Endothelial cell (in vitro differentiated cells): ENCODE data around the gene BACE1. TPM values are rescaled to one million over a fixed set of nuclear protein-coding genes. Genes with fewer than 3 reads are reported as not detected.

ENCODE experiments used
- DNase-seq: peaks from one replicate; pipeline ENCODE4 v3.0.0; 2021; ENCODE audit warnings: low spot score
- H3K27ac Mint-ChIP-seq: one replicate; pipeline ENCODE4 v1.8.0; 2021; ENCODE audit warnings: mixed read lengths, inconsistent platforms; ENCODE audit not compliant: unreplicated experiment
- H3K27me3 Mint-ChIP-seq: one replicate; pipeline ENCODE4 v1.8.0; 2021; ENCODE audit warnings: mild to moderate bottlenecking, moderate library complexity, mixed read lengths, inconsistent platforms; ENCODE audit not compliant: unreplicated experiment
- H3K36me3 Mint-ChIP-seq: one replicate; pipeline ENCODE4 v1.8.0; 2021; ENCODE audit warnings: mild to moderate bottlenecking, low read depth, mixed read lengths, inconsistent platforms; ENCODE audit not compliant: unreplicated experiment
- H3K4me1 Mint-ChIP-seq: one replicate; pipeline ENCODE4 v1.8.0; 2021; ENCODE audit warnings: mild to moderate bottlenecking, mixed read lengths, inconsistent platforms; ENCODE audit not compliant: unreplicated experiment
- H3K4me3 Mint-ChIP-seq: one replicate; pipeline ENCODE4 v1.8.0; 2021; ENCODE audit warnings: mild to moderate bottlenecking, mixed read lengths, inconsistent platforms; ENCODE audit not compliant: unreplicated experiment
- H3K9me3 Mint-ChIP-seq: one replicate; pipeline ENCODE4 v1.8.0; 2021; ENCODE audit warnings: mixed read lengths, inconsistent platforms; ENCODE audit not compliant: unreplicated experiment
- CTCF ChIP-seq: fragments of 200-600 bp; sonication (generic); IDR thresholded peaks from one replicate; pipeline ENCODE4 v1.5.0; 2021; ENCODE audit warnings: antibody characterized with exemption; ENCODE audit not compliant: unreplicated experiment
- total RNA-seq: library from RNA; stranded (reverse); fragmentation: NEBNext Ultra II Directional; extraction: Animal tissue kit (Norgen Biotek cat#: 25700); gene quantifications from one replicate; pipeline ENCODE4 v1.2.1, GENCODE V29; 2021; ENCODE audit not compliant: unreplicated experiment

The BACE1 gene
- total RNA-seq, 1 donor from 2014 or later, result 28.4 TPM

- Mint-ChIP-seq H3K27ac (no peak overlapping the region), H3K36me3 (peaks cover 15% of the 10 kb centered on the region), H3K27me3 (no peaks in the 10 kb centered on the region), H3K4me3 (no peak overlapping the region), H3K9me3 (no peaks in the 10 kb centered on the region), H3K4me1 (peaks cover 19% of the 10 kb centered on the region)
- no peak for DNase-seq
- TF ChIP-seq CTCF, result no peak
These were observed 17.9 kb downstream of the BACE1 start for GRCh38 chr11:117298195-117298594.

- TF ChIP-seq CTCF, result no peak
- H3K27me3 Mint-ChIP-seq, result peaks cover 2% of the 10 kb centered on the region
- DNase-seq, result no peak
- peaks cover 19% of the 10 kb centered on the region for H3K4me1 Mint-ChIP-seq
- no peak overlapping the region for H3K4me3 Mint-ChIP-seq
- H3K9me3 Mint-ChIP-seq, result no peaks in the 10 kb centered on the region
- no peak overlapping the region for H3K27ac Mint-ChIP-seq
- peaks cover 20% of the 10 kb centered on the region for H3K36me3 Mint-ChIP-seq
These were observed 19.2 kb downstream of the BACE1 start for GRCh38 chr11:117296881-117297280.

- Mint-ChIP-seq H3K9me3 (no peaks in the 10 kb centered on the region), H3K36me3 (peaks cover 21% of the 10 kb centered on the region), H3K4me1 (peaks cover 15% of the 10 kb centered on the region), H3K27ac (no peak overlapping the region), H3K4me3 (no peak overlapping the region), H3K27me3 (peaks cover 2% of the 10 kb centered on the region)
- TF ChIP-seq CTCF, result no peak
- DNase-seq, result no peak
These were observed 20.5 kb downstream of the BACE1 start for GRCh38 chr11:117295438-117296137.

- H3K4me3 Mint-ChIP-seq, result no peak overlapping the region
- no peak overlapping the region for H3K27ac Mint-ChIP-seq
- TF ChIP-seq CTCF, result no peak
- DNase-seq, result no peak
- no peaks in the 10 kb centered on the region for H3K9me3 Mint-ChIP-seq
- peaks cover 36% of the 10 kb centered on the region for H3K36me3 Mint-ChIP-seq
- peaks cover 11% of the 10 kb centered on the region for H3K4me1 Mint-ChIP-seq
- H3K27me3 Mint-ChIP-seq, result peaks cover 2% of the 10 kb centered on the region
These were observed 23.4 kb downstream of the BACE1 start for GRCh38 chr11:117292616-117293015.

- no peak for DNase-seq
- H3K36me3 Mint-ChIP-seq, result peaks cover 33% of the 10 kb centered on the region
- H3K4me3 Mint-ChIP-seq, result no peak within 1 kb of the TSS
- H3K4me1 Mint-ChIP-seq, result peaks cover 4% of the 10 kb centered on the region
- no peak within 1 kb of the TSS for H3K27ac Mint-ChIP-seq
- TF ChIP-seq CTCF, result no peak
- peaks cover 2% of the 10 kb centered on the region for H3K27me3 Mint-ChIP-seq
- H3K9me3 Mint-ChIP-seq, result no peaks in the 10 kb centered on the region
These were observed 25.2 kb downstream of the BACE1 start, which contains the start of gene BACE1-AS for GRCh38 chr11:117290809-117291396. TSS of gene BACE1-AS (plus strand) at chr11:117291346.
